Peyer's patch (tissue), 4 donors: Measurements from ENCODE around the gene NUCKS1. TPM values are rescaled to one million over a fixed set of nuclear protein-coding genes. Genes with fewer than 3 reads are reported as not detected.

Source experiments
- DNase-seq, 3 donors: peaks; one replicate each; pipeline ENCODE4 v3.0.0-alpha.2; 2017 to 2019
- H3K27ac ChIP-seq, 4 donors: fragments of 200-600 bp; sonication (generic); one replicate each; pipeline ENCODE4 v1.5.1; 2016 to 2019
- H3K27me3 ChIP-seq, 2 donors: fragments of 200-600 bp; sonication (generic); one replicate each; pipeline ENCODE4 v1.5.1; 2019
- H3K36me3 ChIP-seq, 3 donors: fragments of 200-600 bp; sonication (generic); one replicate each; pipeline ENCODE4 v1.5.1; 2016 to 2019
- H3K4me1 ChIP-seq, 4 donors: fragments of 200-600 bp; sonication (generic); one replicate each; pipeline ENCODE4 v1.5.1; 2016 to 2019
- H3K4me3 ChIP-seq, 4 donors: fragments of 200-600 bp; sonication (generic); 1 replicate in 3 of 4; 2 replicates in 1 of 4; pipeline ENCODE4 v1.5.1; 2016 to 2019; ENCODE audit warnings: mild to moderate bottlenecking in 1 of 4
- H3K9me3 ChIP-seq, 4 donors: fragments of 200-600 bp; sonication (generic); one replicate each; pipeline ENCODE4 v1.5.1; 2016 to 2019; ENCODE audit warnings: mild to moderate bottlenecking in 1 of 4
- POLR2A ChIP-seq, 2 donors: fragments of 450-650 bp; IDR thresholded peaks; one replicate each; pipeline ENCODE4 v1.5.1; 2017; ENCODE audit warnings: antibody characterized with exemption in 2 of 2, mild to moderate bottlenecking in 2 of 2, moderate library complexity in 2 of 2
- total RNA-seq, 4 donors: library from RNA; depleted of rRNA; stranded (reverse); fragments of >200 nt; gene quantifications; one replicate each; pipeline ENCODE4 v1.1.0, GENCODE V29; 2016
- TF ChIP-seq, protein P1 (sequence below), 6 experiments: fragments of 450-650 bp in 4 of 6; fragments of 200-600 bp in 2 of 6; sonication (generic) in 1 of 6; IDR thresholded peaks; one replicate each; pipeline ENCODE4 v1.5.1; 2017 to 2019; ENCODE audit warnings: antibody characterized with exemption in 6 of 6, mild to moderate bottlenecking in 3 of 6, moderate library complexity in 1 of 6

Gene NUCKS1
- total RNA-seq, 4 donors from 2014 or later = 21.1 to 64.5 (median 41.5) TPM

DNA sequence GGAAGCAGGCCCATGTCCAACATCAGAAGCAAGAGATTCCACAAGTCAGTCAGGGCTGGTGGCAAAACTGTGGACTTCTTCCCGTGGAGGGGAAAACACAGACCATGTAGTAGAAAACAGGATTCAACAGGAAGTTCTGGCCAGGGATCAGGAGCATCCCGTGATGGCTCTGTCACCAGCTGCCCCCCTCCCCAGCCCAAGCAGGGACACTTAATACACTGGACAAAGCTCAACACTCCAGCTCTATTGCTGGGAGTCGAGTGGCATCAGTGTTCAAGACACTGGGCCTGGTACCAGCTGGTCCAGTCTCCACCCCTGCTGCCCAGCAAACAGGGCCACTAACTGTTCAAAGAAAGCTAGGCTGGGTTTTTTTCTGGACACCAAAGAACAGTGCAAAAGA, 73.4 kb downstream of the NUCKS1 start:
- DNase-seq = no peak
- peak overlapping the region in 3 of 4 donors; percentile 1 to 74 (median 74) for H3K27ac ChIP-seq
- no peaks in the 10 kb centered on the region for H3K36me3 ChIP-seq
- H3K27me3 ChIP-seq = no peaks in the 10 kb centered on the region
- no peak overlapping the region for H3K4me3 ChIP-seq
- H3K9me3 ChIP-seq = no peaks in the 10 kb centered on the region
- peaks cover 0 to 52% (median 15%) of the 10 kb centered on the region in 4 donors for H3K4me1 ChIP-seq
- TF ChIP-seq, protein P1, sequence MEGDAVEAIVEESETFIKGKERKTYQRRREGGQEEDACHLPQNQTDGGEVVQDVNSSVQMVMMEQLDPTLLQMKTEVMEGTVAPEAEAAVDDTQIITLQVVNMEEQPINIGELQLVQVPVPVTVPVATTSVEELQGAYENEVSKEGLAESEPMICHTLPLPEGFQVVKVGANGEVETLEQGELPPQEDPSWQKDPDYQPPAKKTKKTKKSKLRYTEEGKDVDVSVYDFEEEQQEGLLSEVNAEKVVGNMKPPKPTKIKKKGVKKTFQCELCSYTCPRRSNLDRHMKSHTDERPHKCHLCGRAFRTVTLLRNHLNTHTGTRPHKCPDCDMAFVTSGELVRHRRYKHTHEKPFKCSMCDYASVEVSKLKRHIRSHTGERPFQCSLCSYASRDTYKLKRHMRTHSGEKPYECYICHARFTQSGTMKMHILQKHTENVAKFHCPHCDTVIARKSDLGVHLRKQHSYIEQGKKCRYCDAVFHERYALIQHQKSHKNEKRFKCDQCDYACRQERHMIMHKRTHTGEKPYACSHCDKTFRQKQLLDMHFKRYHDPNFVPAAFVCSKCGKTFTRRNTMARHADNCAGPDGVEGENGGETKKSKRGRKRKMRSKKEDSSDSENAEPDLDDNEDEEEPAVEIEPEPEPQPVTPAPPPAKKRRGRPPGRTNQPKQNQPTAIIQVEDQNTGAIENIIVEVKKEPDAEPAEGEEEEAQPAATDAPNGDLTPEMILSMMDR (IDR thresholded peaks at IDR 0.05) = no peak
- no peak for TF ChIP-seq POLR2A (IDR thresholded peaks at IDR 0.05)

DNA sequence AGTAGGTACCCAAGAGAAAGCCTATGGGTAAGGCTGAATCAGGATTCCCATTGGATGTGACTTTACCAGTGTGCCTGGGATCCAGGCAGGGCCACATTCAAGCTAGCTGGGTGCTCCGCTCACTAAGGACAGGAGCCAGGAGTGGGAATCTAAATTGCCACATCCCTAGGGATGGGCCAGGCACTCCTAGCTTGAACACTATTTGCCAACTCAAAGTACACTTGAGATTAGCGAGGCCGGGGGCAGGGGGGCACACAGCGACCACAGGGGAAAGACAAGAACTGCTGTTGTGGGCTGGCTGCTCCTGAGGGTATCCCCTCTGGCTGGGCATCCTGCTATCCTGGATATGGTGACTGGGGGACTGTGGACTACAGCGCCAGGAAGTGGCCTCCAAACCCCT, 74.0 kb downstream of the NUCKS1 start:
- TF ChIP-seq, protein P1 (IDR thresholded peaks at IDR 0.05) = no peak
- TF ChIP-seq POLR2A (IDR thresholded peaks at IDR 0.05) = no peak
- DNase-seq = peak in 1 of 3 donors; percentile 51
- Histone ChIP-seq H3K9me3 (no peaks in the 10 kb centered on the region), H3K4me3 (no peak overlapping the region), H3K27me3 (no peaks in the 10 kb centered on the region), H3K36me3 (no peaks in the 10 kb centered on the region), H3K4me1 (peaks cover 0 to 52% (median 15%) of the 10 kb centered on the region in 4 donors), H3K27ac (peak overlapping the region in 3 of 4 donors; percentile 48 to 74 (median 74))

DNA sequence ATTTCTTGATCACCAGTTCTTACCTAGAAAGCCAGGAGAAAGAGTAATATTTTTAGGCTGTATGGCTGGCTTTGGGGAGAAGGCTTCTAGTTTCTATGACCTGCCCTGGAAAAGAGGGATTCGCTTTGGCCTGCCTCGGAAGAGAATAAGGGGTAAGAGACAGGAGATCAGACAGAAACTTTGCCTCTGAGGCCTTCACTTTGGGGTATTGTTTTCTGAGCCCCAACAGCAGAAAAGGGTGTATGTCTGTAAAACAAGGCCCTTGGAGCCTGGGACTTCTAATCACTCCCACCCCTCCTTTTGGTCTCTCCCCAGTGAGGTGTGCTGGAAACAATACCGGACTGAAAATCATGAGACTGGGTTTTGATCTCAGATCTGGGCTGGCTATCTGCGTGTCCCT, 74.7 kb downstream of the NUCKS1 start:
- H3K27ac ChIP-seq = peak overlapping the region in 3 of 4 donors; percentile 48 to 74 (median 74)
- TF ChIP-seq, protein P1 (IDR thresholded peaks at IDR 0.05) = no peak
- no peak for TF ChIP-seq POLR2A (IDR thresholded peaks at IDR 0.05)
- H3K4me1 ChIP-seq = peaks cover 0 to 52% (median 17%) of the 10 kb centered on the region in 4 donors

DNA sequence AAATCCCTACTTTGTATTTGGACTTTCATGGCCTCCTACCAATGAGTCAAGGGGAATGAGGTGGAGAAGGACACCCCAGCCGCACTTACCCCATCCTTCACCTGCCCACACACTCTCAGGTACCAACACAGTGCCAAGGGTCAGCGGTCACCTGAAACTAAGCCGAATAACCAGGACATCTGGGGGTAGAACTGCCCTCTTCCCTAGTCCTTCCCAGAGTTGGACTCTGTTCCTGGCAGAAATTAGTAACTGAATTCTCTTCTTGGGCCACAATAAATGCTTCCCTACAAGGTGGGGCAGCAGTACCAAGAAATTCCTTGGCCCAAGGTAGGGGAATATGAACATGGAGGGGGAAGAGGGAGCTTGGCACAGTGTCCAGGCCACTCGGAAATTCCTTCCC, 77.0 kb downstream of the NUCKS1 start:
- peaks cover 0 to 58% (median 19%) of the 10 kb centered on the region in 4 donors for H3K4me1 ChIP-seq
- H3K27ac ChIP-seq = no peak overlapping the region
- no peaks in the 10 kb centered on the region for H3K9me3 ChIP-seq

More for the DNA sequence above, 74.7 kb downstream of the NUCKS1 start:
- Histone ChIP-seq H3K36me3 (no peaks in the 10 kb centered on the region), H3K4me3 (no peak overlapping the region), H3K9me3 (no peaks in the 10 kb centered on the region), H3K27me3 (no peaks in the 10 kb centered on the region)
- no peak for DNase-seq

DNA sequence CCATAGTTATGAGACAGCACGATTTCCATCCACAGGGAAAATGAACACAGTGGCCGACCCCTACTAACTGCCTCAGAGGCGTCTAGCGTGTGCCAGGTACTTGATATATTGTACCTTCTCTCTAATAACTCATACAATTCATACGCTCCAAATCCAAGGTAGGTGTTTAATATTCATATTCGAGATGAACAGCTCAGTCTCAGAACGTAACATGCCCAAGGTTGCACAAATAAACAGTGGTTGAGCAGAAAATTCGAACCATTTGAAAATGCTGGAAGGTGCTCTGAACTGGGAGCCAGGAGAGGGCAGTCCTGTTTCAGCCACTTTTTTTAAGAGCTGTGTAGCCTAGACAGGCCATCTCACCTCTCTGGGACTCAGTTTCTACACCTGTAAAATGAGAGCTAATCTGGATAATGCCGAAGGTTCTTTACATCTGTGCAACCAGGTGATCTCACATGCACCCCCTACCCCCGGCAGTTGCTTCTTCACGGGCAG, 77.5 kb downstream of the NUCKS1 start:
- no peak for DNase-seq
- Histone ChIP-seq H3K27me3 (no peaks in the 10 kb centered on the region), H3K4me1 (peaks cover 0 to 58% (median 19%) of the 10 kb centered on the region in 4 donors), H3K9me3 (no peaks in the 10 kb centered on the region), H3K36me3 (no peaks in the 10 kb centered on the region), H3K27ac (peak overlapping the region in 1 of 4 donors; percentile 17), H3K4me3 (no peak overlapping the region)
- no peak for TF ChIP-seq POLR2A (IDR thresholded peaks at IDR 0.05)
- TF ChIP-seq, protein P1 (IDR thresholded peaks at IDR 0.05) = no peak

More for the DNA sequence above, 77.0 kb downstream of the NUCKS1 start:
- no peak overlapping the region for H3K4me3 ChIP-seq
- no peak for DNase-seq
- H3K27me3 ChIP-seq = no peaks in the 10 kb centered on the region
- TF ChIP-seq, protein P1 (IDR thresholded peaks at IDR 0.05) = no peak
- no peak for TF ChIP-seq POLR2A (IDR thresholded peaks at IDR 0.05)
- H3K36me3 ChIP-seq = no peaks in the 10 kb centered on the region
